Kidney epithelial cell (primary cell): ENCODE measurements around the gene ATXN1. TPM values are rescaled to one million over a fixed set of nuclear protein-coding genes. Genes with fewer than 3 reads are reported as not detected.
"Not testable (repeated sequence)": the region's sequence is repeated elsewhere in the genome, so short reads cannot be mapped to it uniquely, and the experiment has no call there.

ENCODE experiments used
- DNase-seq: peaks from one replicate; pipeline ENCODE4 v3.0.0-alpha.2; 2010; ENCODE audit warnings: low read depth
- H3K27me3 ChIP-seq: 2 replicates; pipeline ENCODE4 v1.6.0; 2011; ENCODE audit warnings: low read length; ENCODE audit not compliant: control insufficient read depth, insufficient read depth
- H3K36me3 ChIP-seq: 2 replicates; pipeline ENCODE4 v1.5.1; 2011; ENCODE audit warnings: low read length; ENCODE audit not compliant: control insufficient read depth, insufficient read depth
- H3K4me3 ChIP-seq: 2 replicates; pipeline ENCODE4 v1.5.1; 2011; ENCODE audit warnings: low read depth, mild to moderate bottlenecking, control low read depth, low read length
- total RNA-seq: library from RNA; depleted of rRNA; stranded (reverse); fragments of >200 nt; gene quantifications from 2 replicates; pipeline ENCODE4 v1.2.3, GENCODE V29; 2015
- TF ChIP-seq, protein P1 (sequence below): IDR thresholded peaks from 2 replicates; pipeline ENCODE4 v1.5.1; 2011; ENCODE audit warnings: mild to moderate bottlenecking, moderate library complexity, low read length, control low read depth, inconsistent platforms; ENCODE audit not compliant: insufficient read depth, poor library complexity, severe bottlenecking

Gene ATXN1
- total RNA-seq, 1 donor from 2014 or later: 12.5 TPM

- TF ChIP-seq, protein P1, sequence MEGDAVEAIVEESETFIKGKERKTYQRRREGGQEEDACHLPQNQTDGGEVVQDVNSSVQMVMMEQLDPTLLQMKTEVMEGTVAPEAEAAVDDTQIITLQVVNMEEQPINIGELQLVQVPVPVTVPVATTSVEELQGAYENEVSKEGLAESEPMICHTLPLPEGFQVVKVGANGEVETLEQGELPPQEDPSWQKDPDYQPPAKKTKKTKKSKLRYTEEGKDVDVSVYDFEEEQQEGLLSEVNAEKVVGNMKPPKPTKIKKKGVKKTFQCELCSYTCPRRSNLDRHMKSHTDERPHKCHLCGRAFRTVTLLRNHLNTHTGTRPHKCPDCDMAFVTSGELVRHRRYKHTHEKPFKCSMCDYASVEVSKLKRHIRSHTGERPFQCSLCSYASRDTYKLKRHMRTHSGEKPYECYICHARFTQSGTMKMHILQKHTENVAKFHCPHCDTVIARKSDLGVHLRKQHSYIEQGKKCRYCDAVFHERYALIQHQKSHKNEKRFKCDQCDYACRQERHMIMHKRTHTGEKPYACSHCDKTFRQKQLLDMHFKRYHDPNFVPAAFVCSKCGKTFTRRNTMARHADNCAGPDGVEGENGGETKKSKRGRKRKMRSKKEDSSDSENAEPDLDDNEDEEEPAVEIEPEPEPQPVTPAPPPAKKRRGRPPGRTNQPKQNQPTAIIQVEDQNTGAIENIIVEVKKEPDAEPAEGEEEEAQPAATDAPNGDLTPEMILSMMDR: no peak
- H3K27me3 ChIP-seq: no peaks in the 10 kb centered on the region
- DNase-seq: no peak
- H3K36me3 ChIP-seq: no peaks in the 10 kb centered on the region
- no peak overlapping the region for H3K4me3 ChIP-seq
Observed at GRCh38 chr6:16471222-16471909, 289.9 kb downstream of the ATXN1 start.

DNA sequence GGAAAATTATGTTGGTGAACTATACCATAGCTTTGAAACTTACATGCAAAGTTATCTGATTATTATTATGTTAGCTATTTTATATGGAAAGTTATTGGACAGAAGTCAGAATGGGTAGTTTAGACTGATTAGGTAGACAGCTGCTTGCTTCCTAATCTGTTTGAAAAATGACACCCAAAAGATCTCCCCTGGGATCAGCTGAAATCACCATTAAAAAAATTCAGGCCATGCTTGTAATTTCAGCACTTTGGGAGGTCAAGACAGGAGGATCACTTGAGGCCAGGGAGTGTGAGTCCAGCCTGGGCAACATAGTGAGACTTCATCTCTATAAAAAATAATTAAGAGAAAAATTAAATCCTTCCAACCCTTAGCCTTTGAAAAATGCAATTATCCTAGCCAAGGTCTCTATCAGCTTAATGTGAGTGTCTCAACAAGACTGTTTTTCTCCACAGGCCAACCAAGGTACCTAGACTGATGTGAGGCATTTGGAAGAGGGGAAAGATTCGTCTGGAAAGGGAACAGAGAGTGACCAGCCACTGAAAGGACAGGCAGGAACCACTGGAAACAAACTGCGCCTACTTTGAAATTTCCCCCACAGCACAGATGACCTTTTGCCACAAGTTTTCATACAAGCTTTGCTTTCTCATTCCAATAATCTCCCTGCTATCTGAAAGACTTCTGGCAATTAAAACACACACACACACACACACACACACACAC is 290.6 kb downstream of the ATXN1 start:
- Histone ChIP-seq H3K27me3 (no peaks in the 10 kb centered on the region), H3K4me3 (no peak overlapping the region), H3K36me3 (no peaks in the 10 kb centered on the region)
- TF ChIP-seq, protein P1: no peak
- DNase-seq: no peak

- TF ChIP-seq, protein P1: no peak
- H3K27me3 ChIP-seq: no peaks in the 10 kb centered on the region
- no peak for DNase-seq
- H3K4me3 ChIP-seq: no peak overlapping the region
- H3K36me3 ChIP-seq: no peaks in the 10 kb centered on the region
Observed at GRCh38 chr6:16468991-16469615, 292.2 kb downstream of the ATXN1 start.

DNA sequence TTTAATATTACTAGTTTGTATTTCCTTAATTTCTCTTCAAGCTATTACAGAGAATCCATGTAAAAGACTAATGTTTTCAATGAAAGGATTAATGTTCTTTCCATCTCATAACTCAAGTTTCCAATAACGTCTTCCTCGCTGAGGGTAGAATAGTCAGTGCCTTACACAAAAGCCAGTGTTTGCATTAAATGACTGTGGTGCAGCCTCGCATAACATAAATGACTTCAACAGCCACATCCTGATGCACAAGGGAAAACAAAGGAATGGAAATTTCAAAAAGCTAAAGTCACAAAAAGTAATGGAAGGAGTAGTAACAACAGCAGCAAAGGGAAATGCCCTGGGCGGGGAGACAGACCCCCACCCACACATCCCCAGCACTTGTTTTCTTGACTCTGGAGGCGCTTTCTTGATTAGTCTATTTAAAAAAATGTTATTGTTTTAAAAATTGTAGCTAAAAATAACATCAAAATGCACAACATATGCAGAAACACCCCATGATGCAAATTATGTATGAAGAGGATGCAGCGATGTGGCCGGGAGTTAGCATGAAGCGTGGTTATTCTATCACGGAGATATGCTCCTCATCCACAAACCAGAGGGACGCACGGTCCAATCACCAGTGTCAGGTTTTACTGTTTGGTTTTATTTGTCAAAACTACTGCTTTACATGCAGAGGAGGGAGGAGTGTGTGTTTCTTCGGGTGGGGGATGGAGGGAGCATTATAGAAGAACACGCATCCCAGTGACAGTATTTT is 294.3 kb downstream of the ATXN1 start:
- H3K4me3 ChIP-seq: no peak overlapping the region
- TF ChIP-seq, protein P1: no peak
- DNase-seq: no peak
- no peaks in the 10 kb centered on the region for H3K36me3 ChIP-seq
- no peaks in the 10 kb centered on the region for H3K27me3 ChIP-seq

GRCh38 chr6:16464045-16464444 is 297.2 kb downstream of the ATXN1 start:
- no peaks in the 10 kb centered on the region for H3K27me3 ChIP-seq
- TF ChIP-seq, protein P1: no peak
- no peak for DNase-seq
- no peak overlapping the region for H3K4me3 ChIP-seq
- H3K36me3 ChIP-seq: no peaks in the 10 kb centered on the region

- H3K27me3 ChIP-seq, H3K4me3 ChIP-seq, H3K36me3 ChIP-seq, DNase-seq: not testable (repeated sequence)
Observed at GRCh38 chr6:16463246-16463645, 298.0 kb downstream of the ATXN1 start.
